B cell (primary cell): Measurements from ENCODE around the gene CARD8. TPM values are rescaled to one million over a fixed set of nuclear protein-coding genes. Genes with fewer than 3 reads are reported as not detected.

Experiments used
- ATAC-seq: fragments of 200-7000 bp; cut with Tn5 transposase; one replicate; pipeline ENCODE4 v1.10.0; 2021; ENCODE audit warnings: low read depth, mild to moderate bottlenecking, moderate number of reproducible peaks, moderate library complexity
- CTCF ChIA-PET: fragments of 350-600 bp; sonication (Branson Sonifier 250); formaldehyde crosslinking; loops from one replicate; lab custom pipeline; 2021; ENCODE audit warnings: antibody characterized with exemption, inconsistent platforms; lab: Charles Lee
- POLR2A ChIA-PET: fragments of 350-600 bp; sonication (Branson Sonifier 250); formaldehyde crosslinking; loops from one replicate; lab custom pipeline; 2021; ENCODE audit warnings: antibody characterized with exemption; lab: Charles Lee
- DNase-seq: peaks from one replicate; pipeline ENCODE4 v3.0.0; 2013
- H2AFZ ChIP-seq: 2 replicates; pipeline ENCODE4 v1.6.1; 2012; ENCODE audit warnings: mild to moderate bottlenecking, low read depth, low read length; ENCODE audit not compliant: insufficient read depth, poor library complexity, severe bottlenecking
- H3K27ac ChIP-seq, 2 donors: 1 replicate in 1 of 2; 2 replicates in 1 of 2; pipeline ENCODE4 v1.5.1; 2012 to 2013; ENCODE audit warnings: low read length in 2 of 2, mild to moderate bottlenecking in 2 of 2, moderate library complexity in 1 of 2
- H3K27me3 ChIP-seq, 4 experiments: fragments of 200-600 bp in 1 of 4; sonication (generic) in 1 of 4; replicated peaks in 1 of 4; 1 replicate in 2 of 4; 2 replicates in 2 of 4; pipeline versions ENCODE4 v1.6.1 to v1.7.0; 2013 to 2016; ENCODE audit warnings: low read length in 3 of 4, mild to moderate bottlenecking in 2 of 4, mixed read lengths in 1 of 4, moderate library complexity in 1 of 4; ENCODE audit not compliant: insufficient read depth in 4 of 4, control insufficient read depth in 3 of 4; ENCODE audit errors: control extremely low read depth in 1 of 4
- H3K36me3 ChIP-seq, 2 experiments: replicated peaks in 1 of 2; 1 replicate in 1 of 2; 2 replicates in 1 of 2; pipeline versions ENCODE4 v1.6.1 to v1.7.1; 2013; ENCODE audit warnings: low read length in 1 of 2; ENCODE audit not compliant: insufficient read depth in 2 of 2, control insufficient read depth in 1 of 2; ENCODE audit errors: control extremely low read depth in 1 of 2, extremely low read depth in 1 of 2
- H3K4me1 ChIP-seq, 2 donors: fragments of 200-600 bp in 1 of 2; sonication (generic) in 1 of 2; 1 replicate in 1 of 2; 2 replicates in 1 of 2; pipeline versions ENCODE4 v1.5.1 to v1.6.1; 2013 to 2017; ENCODE audit warnings: low read length in 2 of 2; ENCODE audit not compliant: control insufficient read depth in 2 of 2, insufficient read depth in 2 of 2
- H3K4me2 ChIP-seq: replicated peaks from 2 replicates; pipeline ENCODE3; 2012; ENCODE audit warnings: mild to moderate bottlenecking, low read depth, low read length; ENCODE audit not compliant: poor library complexity, severe bottlenecking
- H3K4me3 ChIP-seq, 5 experiments: fragments of 200-600 bp in 1 of 5; sonication (generic) in 1 of 5; 1 replicate in 3 of 5; 2 replicates in 2 of 5; pipeline versions ENCODE4 v1.5.1 to v1.7.0; 2011 to 2016; ENCODE audit warnings: low read length in 4 of 5, mild to moderate bottlenecking in 4 of 5, low read depth in 2 of 5, control low read depth in 1 of 5, moderate library complexity in 1 of 5; ENCODE audit not compliant: insufficient read depth in 1 of 5; ENCODE audit errors: control extremely low read depth in 1 of 5, extremely low read depth in 1 of 5
- H3K79me2 ChIP-seq: fragments of 200-600 bp; sonication (generic); one replicate; pipeline ENCODE4 v1.6.0; 2016; ENCODE audit warnings: low read length; ENCODE audit not compliant: control insufficient read depth, insufficient read depth
- H3K9ac ChIP-seq: fragments of 200-600 bp; sonication (generic); 2 replicates; pipeline ENCODE4 v1.6.1; 2017; ENCODE audit warnings: mild to moderate bottlenecking, low read length, moderate library complexity
- H3K9me3 ChIP-seq, 3 donors: one replicate each; pipeline versions ENCODE4 v1.6.1 to v1.7.1; 2013; ENCODE audit warnings: low read length in 2 of 3; ENCODE audit not compliant: control insufficient read depth in 2 of 3, insufficient read depth in 1 of 3; ENCODE audit errors: control extremely low read depth in 1 of 3
- H4K20me1 ChIP-seq: 2 replicates; pipeline ENCODE4 v1.6.0; 2012; ENCODE audit warnings: mild to moderate bottlenecking, low read length; ENCODE audit not compliant: insufficient read depth, control insufficient read depth, poor library complexity, severe bottlenecking
- H3K27ac Mint-ChIP-seq: one replicate; pipeline ENCODE4 v1.8.0; 2021; ENCODE audit warnings: mixed read lengths
- H3K27me3 Mint-ChIP-seq: one replicate; pipeline ENCODE4 v1.8.0; 2021; ENCODE audit warnings: mixed read lengths
- H3K4me1 Mint-ChIP-seq: one replicate; pipeline ENCODE4 v1.8.0; 2021; ENCODE audit warnings: mixed read lengths
- H3K4me3 Mint-ChIP-seq: one replicate; pipeline ENCODE4 v1.8.0; 2021; ENCODE audit warnings: mixed read lengths
- H3K9me3 Mint-ChIP-seq: one replicate; pipeline ENCODE4 v1.8.0; 2022; ENCODE audit warnings: mixed read lengths; ENCODE audit not compliant: insufficient read depth
- EZH2 ChIP-seq: IDR thresholded peaks from 2 replicates; pipeline ENCODE4 v1.6.1; 2012; ENCODE audit warnings: borderline replicate concordance, low read depth, mild to moderate bottlenecking, moderate library complexity, low read length; ENCODE audit not compliant: insufficient read depth, poor library complexity, severe bottlenecking
- whole genome bisulfite sequencing: methylation state at CpG from one replicate; pipeline ENCODE4 v1.1.5; 2013; ENCODE audit warnings: missing lambda C conversion rate; ENCODE audit not compliant: insufficient coverage; 5-methylcytosine and 5-hydroxymethylcytosine counted together
- intact Hi-C: fragments of 100-400 bp; cut with micrococcal nuclease; formaldehyde crosslinking; loops from one replicate; pipeline ENCODE4 v1.10.0; 2022
- polyA plus RNA-seq: library from polyadenylated mRNA; depleted of rRNA; stranded (reverse); fragments of >200 nt; gene quantifications from 2 replicates; pipeline ENCODE4 v1.2.3, GENCODE V29; 2012
- total RNA-seq, 2 donors: library from RNA; stranded (reverse); fragments of 120-200 nt in 1 of 2; gene quantifications; 1 replicate in 1 of 2; 2 replicates in 1 of 2; pipeline versions ENCODE4 v1.2.3 to v1.2.4, GENCODE V29; 2013 to 2022
- TF ChIP-seq, protein P1 (sequence below): fragments of 200-600 bp; IDR thresholded peaks from one replicate; pipeline ENCODE4 v1.8.0; 2022; ENCODE audit warnings: antibody characterized with exemption, mild to moderate bottlenecking

Gene CARD8
- total and polyA plus RNA-seq, 2 donors (not counting 1 experiment from before 2014, with no cell fraction given), result 92.0 to 161 TPM

DNA sequence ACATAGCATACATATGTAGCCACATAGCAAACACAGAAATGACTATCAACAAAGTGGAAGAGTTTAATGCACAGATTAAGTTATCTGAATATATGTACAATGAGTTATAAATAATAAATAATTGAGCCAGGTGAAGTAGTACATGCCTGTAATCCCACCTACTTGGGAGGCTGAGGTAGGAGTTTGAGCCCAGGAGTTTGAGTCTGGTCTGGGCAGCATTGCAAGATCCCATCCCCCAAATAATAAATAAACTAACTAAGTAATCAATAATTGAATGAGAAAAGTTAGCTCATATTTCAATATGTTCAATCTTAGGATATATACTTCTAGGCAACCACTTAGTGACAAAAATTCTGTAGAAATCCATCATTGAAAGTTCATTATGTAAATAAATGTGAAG is 1.7 kb downstream of the CARD8 start:
- CTCF ChIA-PET, result interaction anchor here (2.2 kb wide), 1 partner anchor 146 kb away, joined by 7 read pairs; no protein-coding TSS in a partner anchor
- Histone ChIP-seq H3K9me3 (no peaks in the 10 kb centered on the region), H3K4me2 (peak overlapping the region; percentile 0), H3K36me3 (peaks cover 0 to 1% of the 10 kb centered on the region in 2 experiments), H3K9ac (no peak overlapping the region), H4K20me1 (no peaks in the 10 kb centered on the region), H3K27me3 (no peaks in the 10 kb centered on the region), H3K4me1 (peaks cover 43 to 45% of the 10 kb centered on the region in 2 donors), H3K79me2 (peaks cover 65% of the 10 kb centered on the region), H3K27ac (peak overlapping the region in 1 of 2 donors; percentile 93), H2AFZ (no peak overlapping the region), H3K4me3 (no peak overlapping the region)
- TF ChIP-seq EZH2, result no peak
- TF ChIP-seq, protein P1, sequence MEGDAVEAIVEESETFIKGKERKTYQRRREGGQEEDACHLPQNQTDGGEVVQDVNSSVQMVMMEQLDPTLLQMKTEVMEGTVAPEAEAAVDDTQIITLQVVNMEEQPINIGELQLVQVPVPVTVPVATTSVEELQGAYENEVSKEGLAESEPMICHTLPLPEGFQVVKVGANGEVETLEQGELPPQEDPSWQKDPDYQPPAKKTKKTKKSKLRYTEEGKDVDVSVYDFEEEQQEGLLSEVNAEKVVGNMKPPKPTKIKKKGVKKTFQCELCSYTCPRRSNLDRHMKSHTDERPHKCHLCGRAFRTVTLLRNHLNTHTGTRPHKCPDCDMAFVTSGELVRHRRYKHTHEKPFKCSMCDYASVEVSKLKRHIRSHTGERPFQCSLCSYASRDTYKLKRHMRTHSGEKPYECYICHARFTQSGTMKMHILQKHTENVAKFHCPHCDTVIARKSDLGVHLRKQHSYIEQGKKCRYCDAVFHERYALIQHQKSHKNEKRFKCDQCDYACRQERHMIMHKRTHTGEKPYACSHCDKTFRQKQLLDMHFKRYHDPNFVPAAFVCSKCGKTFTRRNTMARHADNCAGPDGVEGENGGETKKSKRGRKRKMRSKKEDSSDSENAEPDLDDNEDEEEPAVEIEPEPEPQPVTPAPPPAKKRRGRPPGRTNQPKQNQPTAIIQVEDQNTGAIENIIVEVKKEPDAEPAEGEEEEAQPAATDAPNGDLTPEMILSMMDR, result no peak
- intact Hi-C loops, result no loop called here
- no peak for ATAC-seq
- no peak for DNase-seq
- Mint-ChIP-seq H3K27me3 (no peaks in the 10 kb centered on the region), H3K4me1 (peaks cover 65% of the 10 kb centered on the region), H3K27ac (peak overlapping the region; percentile 68), H3K4me3 (peak overlapping the region; percentile 100), H3K9me3 (no peaks in the 10 kb centered on the region)
- POLR2A ChIA-PET, result no interaction called here

DNA sequence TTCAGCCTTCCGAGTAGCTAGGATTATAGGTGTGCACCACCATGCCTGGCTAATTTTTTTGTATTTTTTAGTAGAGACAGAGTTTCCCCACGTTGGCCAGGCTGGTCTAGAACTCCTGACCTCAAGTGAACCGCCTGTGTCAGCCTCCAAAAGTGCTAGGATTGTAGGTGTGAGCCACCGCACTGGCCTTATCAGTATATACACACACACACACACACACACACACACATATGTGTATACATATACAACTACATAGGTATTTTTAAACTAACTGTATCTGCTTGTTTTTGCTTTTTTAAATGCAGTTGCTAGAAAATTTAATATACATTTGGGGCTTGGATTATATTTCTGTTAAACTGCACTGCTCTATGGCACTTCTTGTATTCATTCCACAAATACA is 3.1 kb downstream of the CARD8 start:
- no peak overlapping the region for H3K4me3 Mint-ChIP-seq
- CTCF ChIA-PET, result no interaction called here
- H3K9ac ChIP-seq, result no peak overlapping the region
- WGBS, result no CpG with 5 or more reads among the region's 4 CpGs
- TF ChIP-seq, protein P1, result no peak
- no peak for TF ChIP-seq EZH2
- peaks cover 45 to 50% of the 10 kb centered on the region in 2 donors for H3K4me1 ChIP-seq
- DNase-seq (no peak), ATAC-seq (no peak)
- H3K4me2 ChIP-seq, result no peak overlapping the region
- H3K36me3 ChIP-seq, result peaks cover 0 to 1% of the 10 kb centered on the region in 2 experiments
- H3K9me3 ChIP-seq, result no peaks in the 10 kb centered on the region
- no peak overlapping the region for H2AFZ ChIP-seq
- no peaks in the 10 kb centered on the region for H3K27me3 ChIP-seq
- no peak overlapping the region for H3K4me3 ChIP-seq
- H4K20me1 ChIP-seq, result no peaks in the 10 kb centered on the region
- H3K79me2 ChIP-seq, result peaks cover 70% of the 10 kb centered on the region
- no peak overlapping the region for H3K27ac Mint-ChIP-seq
- no peaks in the 10 kb centered on the region for H3K27me3 Mint-ChIP-seq
- no peaks in the 10 kb centered on the region for H3K9me3 Mint-ChIP-seq
- intact Hi-C loops, result no loop called here
- POLR2A ChIA-PET, result no interaction called here
- peaks cover 62% of the 10 kb centered on the region for H3K4me1 Mint-ChIP-seq
- H3K27ac ChIP-seq, result no peak overlapping the region
